Stomach (tissue), 4 donors: ENCODE results near the gene RASSF5.

Experiments used
- POLR2AphosphoS5 ChIP-seq, 3 donors: sonication (generic); formaldehyde crosslinking; IDR thresholded peaks; one replicate each; pipeline ENCODE4 v1.6.1; 2016; ENCODE audit warnings: antibody characterized with exemption in 3 of 3
- TF ChIP-seq, protein P1 (sequence below), 7 experiments: fragments of 450-650 bp in 4 of 7; fragments of 200-600 bp in 3 of 7; sonication (generic) in 3 of 7; IDR thresholded peaks; one replicate each; pipeline ENCODE4 v1.5.1; 2016 to 2019; ENCODE audit warnings: antibody characterized with exemption in 7 of 7, control low read depth in 2 of 7, mild to moderate bottlenecking in 1 of 7

DNA sequence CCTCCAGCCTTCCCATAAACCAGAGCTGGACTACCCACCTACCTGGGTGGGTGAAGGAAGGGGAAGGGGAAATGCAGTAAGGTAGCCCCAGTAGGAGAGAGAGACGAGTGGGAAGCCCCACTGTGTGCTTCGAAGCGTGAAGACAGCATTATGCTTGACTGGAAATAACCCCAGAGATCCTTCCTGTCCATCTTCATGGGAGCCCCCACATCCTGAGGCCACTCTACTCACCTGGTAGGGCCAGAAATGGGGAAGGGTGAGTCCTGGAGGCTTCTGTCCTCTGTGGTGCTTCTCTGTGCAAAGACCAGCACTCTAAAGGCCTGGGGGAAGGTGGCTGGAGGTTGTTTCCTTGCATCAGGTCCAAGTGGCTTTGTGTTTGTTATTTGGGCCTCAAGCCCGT, 10.0 kb upstream of the RASSF5 start:
- TF ChIP-seq, protein P1, sequence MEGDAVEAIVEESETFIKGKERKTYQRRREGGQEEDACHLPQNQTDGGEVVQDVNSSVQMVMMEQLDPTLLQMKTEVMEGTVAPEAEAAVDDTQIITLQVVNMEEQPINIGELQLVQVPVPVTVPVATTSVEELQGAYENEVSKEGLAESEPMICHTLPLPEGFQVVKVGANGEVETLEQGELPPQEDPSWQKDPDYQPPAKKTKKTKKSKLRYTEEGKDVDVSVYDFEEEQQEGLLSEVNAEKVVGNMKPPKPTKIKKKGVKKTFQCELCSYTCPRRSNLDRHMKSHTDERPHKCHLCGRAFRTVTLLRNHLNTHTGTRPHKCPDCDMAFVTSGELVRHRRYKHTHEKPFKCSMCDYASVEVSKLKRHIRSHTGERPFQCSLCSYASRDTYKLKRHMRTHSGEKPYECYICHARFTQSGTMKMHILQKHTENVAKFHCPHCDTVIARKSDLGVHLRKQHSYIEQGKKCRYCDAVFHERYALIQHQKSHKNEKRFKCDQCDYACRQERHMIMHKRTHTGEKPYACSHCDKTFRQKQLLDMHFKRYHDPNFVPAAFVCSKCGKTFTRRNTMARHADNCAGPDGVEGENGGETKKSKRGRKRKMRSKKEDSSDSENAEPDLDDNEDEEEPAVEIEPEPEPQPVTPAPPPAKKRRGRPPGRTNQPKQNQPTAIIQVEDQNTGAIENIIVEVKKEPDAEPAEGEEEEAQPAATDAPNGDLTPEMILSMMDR (IDR thresholded peaks at IDR 0.05), result no peak
- no peak for TF ChIP-seq POLR2AphosphoS5 (IDR thresholded peaks at IDR 0.05)
